ENCODE results near the gene ANO6.

Gene ANO6

GRCh38 chr12:45281994-45282393, 66.1 kb downstream of the ANO6 start:
- no peak for DNase-seq

- no peak for DNase-seq
Observed at GRCh38 chr12:45282411-45282810, 66.5 kb downstream of the ANO6 start.

GRCh38 chr12:45284096-45284901, 68.4 kb downstream of the ANO6 start:
- no peak for DNase-seq

GRCh38 chr12:45285717-45286116, 69.8 kb downstream of the ANO6 start:
- no peak for DNase-seq

GRCh38 chr12:45286621-45287020, 70.7 kb downstream of the ANO6 start:
- no peak for DNase-seq

- DNase-seq, result no peak
Observed at GRCh38 chr12:45289245-45290215, 73.6 kb downstream of the ANO6 start.

- no peak for DNase-seq
Observed at GRCh38 chr12:45290216-45290605, 74.3 kb downstream of the ANO6 start.

- DNase-seq, result no peak
Observed at GRCh38 chr12:45291518-45291917, 75.6 kb downstream of the ANO6 start.

- no peak for DNase-seq
Observed at GRCh38 chr12:45292486-45293195, 76.7 kb downstream of the ANO6 start.

GRCh38 chr12:45294906-45295305, 79.0 kb downstream of the ANO6 start:
- DNase-seq, result no peak

GRCh38 chr12:45296046-45296586, 80.2 kb downstream of the ANO6 start:
- DNase-seq, result no peak

- DNase-seq, result no peak
Observed at GRCh38 chr12:45298047-45298446, 82.2 kb downstream of the ANO6 start.

- no peak for DNase-seq
Observed at GRCh38 chr12:45298721-45299692, 83.1 kb downstream of the ANO6 start.

- DNase-seq, result no peak
Observed at GRCh38 chr12:45302621-45303369, 86.9 kb downstream of the ANO6 start.

- no peak for DNase-seq
Observed at GRCh38 chr12:45303945-45304344, 88.0 kb downstream of the ANO6 start.

- no peak for DNase-seq
Observed at GRCh38 chr12:45304514-45305178, 88.8 kb downstream of the ANO6 start.

GRCh38 chr12:45305907-45306306, 90.0 kb downstream of the ANO6 start:
- no peak for DNase-seq

- DNase-seq, result no peak
Observed at GRCh38 chr12:45309836-45310626, 94.1 kb downstream of the ANO6 start.

- DNase-seq, result no peak
Observed at GRCh38 chr12:45310627-45310968, 94.7 kb downstream of the ANO6 start.

GRCh38 chr12:45312012-45312411, 96.1 kb downstream of the ANO6 start:
- no peak for DNase-seq

All from CD4-positive, alpha-beta T cell treated with Interferon alpha-2 for 1 hour (primary cell).